Measurements from ENCODE around the gene ABTB2.
"Not testable (repeated sequence)": the region's sequence is repeated elsewhere in the genome, so short reads cannot be mapped to it uniquely, and the experiment has no call there.

The ABTB2 gene

DNA sequence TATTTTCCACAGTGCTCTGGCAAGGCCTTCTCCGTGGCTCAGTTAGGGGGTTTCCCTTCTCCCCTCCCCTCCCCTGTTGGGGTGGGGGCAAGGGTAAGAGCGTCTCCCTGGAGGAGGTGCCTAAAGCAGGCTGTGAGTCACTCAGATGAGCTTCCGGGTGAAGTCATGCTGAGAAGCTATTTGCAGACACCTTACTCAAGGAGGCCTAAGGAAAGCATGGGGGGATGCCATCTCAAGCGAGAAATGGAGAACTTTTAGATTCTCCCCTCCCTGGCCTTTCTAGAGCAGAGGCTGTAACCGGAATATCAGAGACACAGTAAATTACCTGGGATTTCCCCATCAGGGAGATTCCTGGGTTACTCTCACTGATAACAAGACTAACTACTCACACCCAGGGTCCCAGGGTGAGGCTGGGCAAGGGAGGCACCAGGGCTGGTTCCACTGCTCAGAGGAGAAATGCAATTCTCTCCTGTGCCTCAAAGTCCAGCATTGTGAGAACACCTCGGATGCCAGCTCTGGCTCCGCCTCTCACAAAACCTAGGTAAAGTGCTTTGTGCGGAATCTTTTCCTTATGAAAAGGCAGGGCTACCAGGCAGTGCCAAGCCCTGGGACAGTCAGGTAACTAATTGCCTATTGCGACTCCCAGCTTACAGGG lies 123.6 kb downstream of the ABTB2 start:
- no peak for DNase-seq

GRCh38 chr11:34233215-34233614 lies 124.6 kb downstream of the ABTB2 start:
- no peak for DNase-seq

GRCh38 chr11:34232807-34233206 lies 125.0 kb downstream of the ABTB2 start:
- DNase-seq, result no peak

GRCh38 chr11:34226210-34226609 lies 131.6 kb downstream of the ABTB2 start:
- no peak for DNase-seq

DNA sequence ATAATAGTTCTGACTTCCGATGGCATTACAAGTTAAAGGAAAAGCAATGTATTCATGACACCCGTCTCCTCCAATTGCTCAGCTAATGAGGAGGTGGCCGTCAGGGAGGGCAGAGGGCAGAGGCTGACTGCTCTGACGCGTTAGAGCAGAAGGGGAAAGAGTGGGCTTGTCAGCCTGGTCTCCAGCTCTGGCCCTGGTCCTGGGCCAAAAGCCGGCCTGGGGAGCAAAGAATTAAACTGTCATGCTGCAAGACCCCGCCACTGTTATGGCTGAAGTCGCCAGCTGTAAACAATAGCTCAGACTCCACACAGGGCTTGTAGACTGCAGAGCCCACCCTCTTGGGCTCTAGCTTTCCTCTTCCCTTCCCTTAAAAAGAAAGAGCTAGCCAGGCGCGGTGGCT lies 132.7 kb downstream of the ABTB2 start:
- DNase-seq, result no peak

DNA sequence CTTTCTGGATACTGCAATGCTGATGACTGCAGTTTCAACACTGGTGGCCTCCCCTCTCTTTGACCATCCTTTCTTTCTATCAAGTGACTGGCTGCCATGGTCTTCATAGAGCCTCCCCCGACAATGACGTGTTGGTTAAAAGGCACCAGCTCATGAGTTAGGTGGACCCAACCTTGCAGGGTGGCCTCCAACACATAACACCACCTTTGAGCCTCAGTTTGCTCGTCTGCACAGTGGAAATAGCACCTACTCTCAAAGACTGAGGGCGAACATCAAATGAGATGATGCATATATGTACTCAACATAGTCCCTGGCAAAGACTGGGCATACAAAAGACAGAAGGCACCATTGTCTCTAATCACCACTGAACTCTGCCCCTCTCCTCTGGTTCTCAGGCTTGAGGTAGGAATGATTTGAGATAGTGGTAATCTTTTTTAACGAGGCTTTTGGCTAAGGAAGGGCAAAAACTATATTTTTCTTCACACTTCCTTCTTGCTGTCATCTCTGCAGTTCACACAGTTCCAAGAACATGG lies 133.3 kb downstream of the ABTB2 start:
- DNase-seq, result no peak

DNA sequence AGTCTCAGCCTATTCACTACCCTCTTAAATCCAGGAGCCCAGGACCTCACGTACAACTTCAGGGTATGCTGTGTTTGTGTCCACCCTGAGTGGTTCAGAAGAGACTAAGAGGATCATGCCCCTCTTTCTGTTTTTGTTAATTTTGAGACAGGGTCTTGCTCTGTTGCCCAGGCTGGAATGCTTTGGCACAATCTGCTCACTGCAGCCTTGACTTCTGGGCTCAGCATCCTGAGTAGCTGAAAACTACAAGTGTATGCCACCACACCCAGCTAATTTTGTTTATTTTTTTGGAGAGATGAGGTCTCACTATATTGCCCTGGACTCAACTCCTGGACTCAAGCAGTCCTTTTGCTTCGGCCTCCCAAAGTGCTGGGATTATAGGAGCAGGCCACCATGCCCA lies 133.9 kb downstream of the ABTB2 start:
- DNase-seq, result no peak

- DNase-seq, result no peak
Observed at GRCh38 chr11:34223021-34223813, 134.6 kb downstream of the ABTB2 start.

DNA sequence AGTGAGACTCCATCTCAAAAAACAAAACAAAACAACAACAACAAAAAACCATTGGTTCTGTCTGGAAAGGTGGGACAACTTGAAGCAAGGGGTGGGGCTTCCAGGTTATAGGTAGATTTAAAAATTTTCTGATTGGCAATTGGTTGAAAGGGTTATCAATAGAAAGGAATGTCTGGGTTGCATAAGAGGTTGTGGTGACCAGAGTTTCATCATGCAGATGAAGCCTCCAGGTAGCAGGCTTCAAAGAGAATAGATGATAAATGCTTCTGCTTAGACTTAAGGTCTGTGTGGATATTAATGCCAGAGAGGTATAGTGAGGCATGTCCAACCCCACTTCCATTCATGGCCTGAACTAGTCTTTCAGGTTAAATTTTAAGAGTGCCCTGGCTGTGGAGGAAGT lies 135.8 kb downstream of the ABTB2 start:
- DNase-seq, result no peak

- DNase-seq, result no peak
Observed at GRCh38 chr11:34219941-34220370, 137.9 kb downstream of the ABTB2 start.

DNA sequence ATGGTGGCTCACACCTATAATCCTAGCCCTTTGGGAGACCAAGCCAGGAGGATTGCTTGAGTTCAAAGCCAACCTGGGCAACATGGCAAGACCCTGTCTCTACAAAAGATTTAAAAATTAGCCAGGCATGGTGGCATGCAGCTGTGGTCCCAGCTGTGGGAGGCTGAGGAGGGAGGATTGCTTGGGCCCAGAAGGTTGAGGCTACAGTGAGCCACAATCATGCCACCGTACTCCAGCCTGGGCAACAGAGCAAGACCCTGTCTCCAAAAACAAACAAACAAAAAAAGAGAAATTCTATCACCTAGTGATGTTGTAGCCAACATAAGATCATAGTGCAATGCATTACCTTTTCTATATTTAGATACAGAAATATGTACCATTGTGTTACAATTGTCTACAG lies 138.5 kb downstream of the ABTB2 start:
- no peak for DNase-seq

DNA sequence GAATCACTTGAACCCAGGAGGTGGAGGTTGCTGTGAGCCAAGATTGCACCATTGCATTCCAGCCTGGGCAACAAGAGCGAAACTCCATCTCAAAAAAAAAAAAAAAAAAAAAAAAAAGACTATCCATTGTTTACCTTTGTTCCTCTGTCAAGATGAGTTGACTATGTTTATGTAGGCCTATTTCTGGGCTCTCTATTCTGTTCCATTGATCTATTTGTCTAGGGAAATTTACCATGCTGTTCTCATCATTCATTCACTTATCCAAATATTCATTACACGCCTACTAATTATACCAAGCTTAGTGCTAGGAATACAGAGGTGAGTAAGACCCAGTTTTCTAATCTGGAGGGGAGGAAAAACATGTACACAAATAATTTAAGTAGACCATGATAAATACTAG lies 139.1 kb downstream of the ABTB2 start:
- DNase-seq, result not testable (repeated sequence)

DNA sequence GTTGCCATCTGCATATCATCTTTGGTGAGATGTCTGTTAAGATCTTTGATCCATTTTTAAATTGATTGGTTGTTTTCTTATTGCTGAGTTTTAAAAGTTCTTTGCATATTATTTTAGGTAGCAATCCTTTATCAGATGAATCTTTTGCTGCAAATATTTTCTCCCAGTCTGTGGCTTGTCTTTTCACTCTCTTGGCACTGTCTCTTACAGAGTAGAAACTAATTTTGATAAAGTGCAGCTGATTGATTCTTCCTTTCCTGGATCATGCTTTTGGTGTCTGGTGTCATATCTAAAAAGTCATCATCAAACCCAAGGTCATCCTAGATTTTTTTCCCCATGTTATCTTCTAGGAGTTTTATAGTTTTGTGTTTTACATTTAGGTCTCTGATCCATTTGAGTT lies 139.7 kb downstream of the ABTB2 start:
- DNase-seq, result no peak

DNA sequence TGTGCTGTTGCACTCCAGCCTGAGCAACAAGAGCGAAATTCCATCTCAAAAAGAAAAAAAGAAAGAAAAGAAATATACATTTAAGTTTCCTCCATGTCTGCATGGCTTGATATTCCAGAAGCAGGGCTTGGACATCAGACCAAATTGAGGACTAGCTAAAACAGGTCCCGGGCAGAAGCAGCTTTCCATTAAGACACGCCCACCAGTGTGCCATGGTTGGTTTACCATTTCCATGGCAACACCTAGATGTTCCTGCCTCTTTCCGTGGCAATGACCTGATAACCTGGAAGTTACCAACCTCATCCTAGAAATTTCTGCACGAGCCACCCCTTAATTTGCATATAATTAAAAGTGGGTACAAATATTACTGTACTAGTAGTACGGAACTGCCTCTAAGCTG lies 141.1 kb downstream of the ABTB2 start:
- DNase-seq, result no peak

- DNase-seq, result no peak
Observed at GRCh38 chr11:34215806-34216453, 141.9 kb downstream of the ABTB2 start.

DNA sequence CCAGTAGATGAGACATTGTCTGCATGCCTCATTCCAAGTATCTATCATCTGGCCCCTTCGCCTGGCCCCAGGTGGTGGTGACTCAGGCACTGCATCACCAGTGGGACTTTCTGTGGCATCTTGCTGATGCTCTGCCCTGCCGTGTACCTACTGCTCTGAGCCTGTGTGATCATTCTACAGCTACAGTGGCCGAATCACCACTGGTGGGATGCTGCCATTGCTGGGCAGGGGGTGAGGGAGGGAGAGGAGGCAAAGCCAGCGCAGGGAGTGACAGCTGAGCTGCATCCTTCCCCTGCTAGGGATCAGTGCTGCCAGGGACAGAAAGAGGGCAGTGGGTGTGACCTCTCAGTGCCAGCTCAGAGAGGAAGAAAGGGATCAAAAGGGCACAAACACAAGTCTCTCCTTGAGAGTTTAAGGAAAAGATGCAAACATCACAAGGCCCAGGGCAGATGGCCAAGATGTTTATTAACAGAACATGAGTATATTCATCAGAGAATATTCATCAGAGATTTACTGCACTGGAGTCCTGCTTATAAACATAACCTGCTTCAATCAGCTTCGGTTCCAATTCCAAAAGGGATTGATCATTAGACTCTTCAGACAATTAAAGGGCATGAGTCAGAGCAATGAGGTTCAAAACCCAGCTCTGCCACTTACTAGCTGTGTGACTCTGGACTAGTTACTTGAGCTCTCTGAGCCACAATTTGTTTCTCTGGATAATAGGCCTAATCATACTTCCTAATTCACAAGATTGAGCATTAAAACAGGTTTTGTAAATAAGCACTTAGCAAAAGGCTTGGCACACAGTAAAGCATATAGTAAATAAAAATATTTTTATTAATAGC lies 142.6 kb downstream of the ABTB2 start:
- DNase-seq, result no peak

DNA sequence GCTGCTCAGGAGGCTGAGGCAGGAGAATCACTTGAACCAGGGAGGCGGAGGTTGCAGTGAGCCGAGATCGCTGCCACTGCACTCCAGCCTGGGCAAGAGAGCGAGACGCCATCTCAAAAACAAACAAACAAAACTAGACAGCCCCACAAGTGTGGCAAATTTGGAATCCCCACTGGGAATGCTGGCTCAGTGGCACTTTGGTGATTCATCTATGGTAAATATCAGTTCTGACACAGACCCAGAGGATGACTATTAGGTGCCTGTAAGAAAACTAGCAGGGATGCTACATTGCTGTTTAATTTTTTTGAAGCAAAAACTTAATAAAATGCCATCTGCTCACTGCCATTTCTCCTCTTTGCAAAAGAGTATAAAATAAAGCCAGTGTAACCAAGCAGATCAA lies 144.4 kb downstream of the ABTB2 start:
- DNase-seq, result no peak

DNA sequence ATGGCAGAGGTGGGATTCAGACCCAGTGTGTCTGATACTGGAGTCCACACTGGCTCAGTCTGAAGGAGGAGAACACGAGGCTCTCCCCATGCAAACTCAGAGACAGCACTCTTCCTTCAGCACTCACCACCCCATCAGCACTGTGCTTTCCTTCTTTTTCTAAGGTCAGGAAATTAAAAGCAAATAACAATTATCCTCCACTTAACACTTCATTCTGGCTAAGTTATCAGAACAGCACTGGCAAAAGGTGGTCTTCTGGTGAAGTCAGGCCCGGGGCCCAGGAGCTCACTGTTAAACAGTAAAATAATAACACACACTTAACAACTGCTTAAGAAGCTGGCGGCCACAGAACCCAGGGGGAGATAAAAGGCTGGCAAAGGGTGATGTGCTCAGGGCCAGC lies 145.2 kb downstream of the ABTB2 start:
- DNase-seq, result no peak

DNA sequence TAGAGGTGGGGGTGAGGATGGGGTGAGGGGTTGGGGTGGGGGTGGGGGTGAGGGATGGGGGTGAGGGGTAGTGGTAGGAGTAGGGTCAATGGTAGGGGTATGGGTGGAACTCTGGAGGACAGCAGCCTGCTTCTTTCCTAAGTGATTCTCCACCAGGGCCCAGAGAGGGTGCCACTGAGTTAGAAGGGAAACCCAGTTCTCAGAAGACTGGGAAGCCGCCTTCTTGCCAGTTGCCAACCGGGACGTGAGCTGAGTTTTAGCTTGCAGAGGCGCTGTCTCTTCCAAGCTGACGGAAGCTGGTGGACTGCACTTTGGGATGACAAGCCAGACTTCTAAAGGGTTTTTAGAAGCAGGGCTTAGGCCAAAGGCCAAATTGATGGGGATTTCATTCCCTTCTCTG lies 148.0 kb downstream of the ABTB2 start:
- DNase-seq, result no peak

DNA sequence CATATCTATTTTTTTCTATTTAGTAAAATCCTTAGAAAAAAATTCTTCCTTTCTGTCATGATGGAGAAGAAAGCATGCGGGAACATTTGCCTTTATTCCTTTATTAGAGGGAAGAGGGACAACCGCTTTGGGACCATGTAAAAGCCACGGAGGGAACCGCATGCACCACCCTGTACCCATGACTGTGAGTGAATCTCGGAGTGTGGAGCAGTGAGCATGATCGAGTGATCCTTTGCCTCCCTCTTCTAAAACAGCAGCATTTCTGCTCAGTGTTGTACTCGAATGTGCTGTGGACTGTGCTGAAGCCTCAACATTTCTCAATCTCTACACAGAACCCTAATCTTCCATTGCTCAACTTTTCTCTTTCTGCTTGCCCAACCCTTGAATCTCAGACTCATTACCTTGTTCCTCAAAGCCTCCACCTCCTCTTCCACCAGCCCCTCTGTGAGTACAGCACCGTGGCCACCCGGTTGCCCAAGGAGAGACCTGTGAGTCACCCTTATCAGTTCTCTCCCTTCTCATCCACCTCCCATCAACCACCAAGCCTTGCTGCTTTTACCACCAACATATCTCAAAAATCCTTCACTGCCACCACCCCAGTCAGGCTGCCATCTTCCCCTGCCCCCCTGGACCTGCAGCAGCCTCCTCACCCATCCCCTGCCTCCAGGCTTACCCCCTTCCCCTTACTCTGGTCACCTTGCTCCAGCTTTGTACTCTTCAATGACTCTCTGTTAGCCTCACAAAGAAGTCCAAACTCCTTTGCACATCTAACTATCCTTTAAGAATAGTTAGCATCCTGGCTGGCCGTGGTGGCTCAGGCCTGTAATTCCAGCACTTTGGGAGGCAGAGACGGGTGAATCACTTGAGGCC lies 149.3 kb downstream of the ABTB2 start:
- no peak for DNase-seq

DNA sequence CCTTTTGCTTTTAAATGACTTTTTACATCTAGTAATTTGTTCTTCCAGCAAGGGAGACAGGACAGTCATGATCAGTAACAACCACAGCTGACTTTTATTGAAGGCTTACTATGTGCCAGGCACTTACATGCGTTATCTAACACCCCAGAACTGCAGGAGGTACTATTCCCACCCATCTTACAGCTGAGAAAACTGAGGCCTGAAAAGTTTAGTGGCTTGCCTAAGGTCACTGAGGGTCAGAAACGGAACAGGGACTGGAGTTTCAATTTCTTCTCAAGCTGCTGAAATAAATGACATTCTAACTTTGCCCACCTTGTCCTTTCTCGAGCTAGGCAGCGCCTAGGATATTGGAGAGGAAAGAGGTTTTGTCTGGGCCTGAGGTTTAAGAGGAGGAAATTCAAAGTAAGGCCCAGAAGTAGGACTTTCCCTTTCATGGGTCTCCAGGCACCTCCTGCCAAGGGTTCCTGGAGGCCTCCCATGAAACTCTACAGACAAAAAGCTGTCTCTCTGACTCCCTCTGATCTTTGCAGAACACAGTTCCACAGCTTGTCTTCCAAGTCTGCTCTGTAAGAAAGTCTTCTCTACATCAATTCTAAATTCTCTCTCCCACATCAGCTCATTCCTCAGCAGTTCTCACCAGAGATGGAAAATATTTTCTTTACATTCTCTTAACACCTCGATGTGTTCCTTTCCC lies 150.2 kb downstream of the ABTB2 start:
- no peak for DNase-seq

Measured in hippocampal formation (tissue), 2 donors.